ENCODE measurements around the gene HACD2.

HACD2 gene

GRCh38 chr3:123584284-123584987 is 417 bp downstream of the HACD2 start:
- no peak for DNase-seq (ENCODE audit: extremely low read depth, low read depth)
- TF ChIP-seq CTCF (IDR thresholded peaks at IDR 0.05; ENCODE audit: low read depth, low read length) = no peak; the same call in 1 of the 2 replicates

GRCh38 chr3:123583561-123583960 is 1.3 kb downstream of the HACD2 start:
- DNase-seq (ENCODE audit: extremely low read depth, low read depth) = no peak
- TF ChIP-seq CTCF (IDR thresholded peaks at IDR 0.05; ENCODE audit: low read depth, low read length) = no peak

GRCh38 chr3:123582315-123582714 is 2.5 kb downstream of the HACD2 start:
- TF ChIP-seq CTCF (IDR thresholded peaks at IDR 0.05; ENCODE audit: low read depth, low read length) = no peak
- no peak for DNase-seq (ENCODE audit: extremely low read depth, low read depth)

GRCh38 chr3:123576122-123576521 is 8.7 kb downstream of the HACD2 start:
- TF ChIP-seq CTCF (IDR thresholded peaks at IDR 0.05; ENCODE audit: low read depth, low read length) = no peak
- no peak for DNase-seq (ENCODE audit: extremely low read depth, low read depth)

- no peak for TF ChIP-seq CTCF (IDR thresholded peaks at IDR 0.05; ENCODE audit: low read depth, low read length)
- no peak for DNase-seq (ENCODE audit: extremely low read depth, low read depth)
Observed at GRCh38 chr3:123571973-123572365, 12.9 kb downstream of the HACD2 start.

GRCh38 chr3:123571264-123571972 is 13.4 kb downstream of the HACD2 start:
- no peak for TF ChIP-seq CTCF (IDR thresholded peaks at IDR 0.05; ENCODE audit: low read depth, low read length)
- no peak for DNase-seq (ENCODE audit: extremely low read depth, low read depth)

GRCh38 chr3:123568875-123569274 is 16.0 kb downstream of the HACD2 start:
- no peak for TF ChIP-seq CTCF (IDR thresholded peaks at IDR 0.05; ENCODE audit: low read depth, low read length)
- DNase-seq (ENCODE audit: extremely low read depth, low read depth) = no peak

Measured in AG09319 (cell line).